ENCODE data around the gene FFAR1. TPM values are rescaled to one million over a fixed set of nuclear protein-coding genes. Genes with fewer than 3 reads are reported as not detected.

FFAR1 gene
- total and polyA plus RNA-seq, 2 of the 8 experiments (the other 6 are each of a cell fraction or from before 2014, with no cell fraction given): not detected

GRCh38 chr19:35380450-35381124 is 32.9 kb downstream of the FFAR1 start:
- H3K56ac ChIP-seq (replicated peaks; ENCODE audit: insufficient read length, low read depth, low read length): no peak overlapping the region
- H3K27me3 ChIP-seq (replicated peaks in 1 of 4; ENCODE audit: control insufficient read depth in 3 of 4, extremely low read depth in 1 of 4, insufficient read depth in 3 of 4, low read length in 3 of 4): no peaks in the 10 kb centered on the region; a peak in 1 of 7 replicates
- no peak overlapping the region for H4K91ac ChIP-seq (replicated peaks; ENCODE audit: insufficient read length, low read length)
- no peak for DNase-seq (ENCODE audit: low read depth in 1 of 2, low spot score in 2 of 2)
- H3K18ac ChIP-seq (ENCODE audit: extremely low read depth, low read length): no peak overlapping the region
- no peak overlapping the region for H2BK20ac ChIP-seq (ENCODE audit: low read length)
- no peak overlapping the region for H3K4me2 ChIP-seq (ENCODE audit: insufficient read depth in 1 of 2, low read depth in 2 of 2, low read length in 2 of 2)
- H3K79me1 ChIP-seq (ENCODE audit: low read depth, low read length): no peaks in the 10 kb centered on the region
- no peak overlapping the region for H3K4ac ChIP-seq (replicated peaks; ENCODE audit: insufficient read length, low read depth, low read length)
- 84% methylated on average over 9 of the region's 9 CpGs; no CpG with 5 or more reads in 1 of the 2 experiments for WGBS, 2 experiments (ENCODE audit: extremely low coverage in 1 of 2, insufficient coverage in 1 of 2, insufficient read length in 1 of 2, insufficient replicate concordance in 2 of 2, low coverage in 1 of 2, low lambda C conversion rate in 2 of 2, missing lambda C conversion rate in 1 of 2)
- no peak overlapping the region for H2BK12ac ChIP-seq (ENCODE audit: low read depth, low read length)
- no peak overlapping the region for H2BK5ac ChIP-seq (ENCODE audit: low read depth, low read length)
- no peaks in the 10 kb centered on the region for H3K4me1 ChIP-seq (replicated peaks in 1 of 4; ENCODE audit: control insufficient read depth in 3 of 4, insufficient read depth in 4 of 4, low read length in 3 of 4)
- H3K23ac ChIP-seq (ENCODE audit: insufficient read length): no peak overlapping the region
- no peak overlapping the region for H2AK5ac ChIP-seq (ENCODE audit: low read depth, low read length)
- H4K8ac ChIP-seq (ENCODE audit: extremely low read depth, insufficient read depth, low read length): no peak overlapping the region
- POLR2A ChIA-PET (ENCODE audit: partially characterized antibody): no interaction called here
- no peaks in the 10 kb centered on the region for H4K20me1 ChIP-seq (replicated peaks in 1 of 2; ENCODE audit: control insufficient read depth in 1 of 2, insufficient read depth in 2 of 2, low read length in 2 of 2)
- H2AFZ ChIP-seq (ENCODE audit: low read length): no peak overlapping the region
- peaks cover 21 to 23% of the 10 kb centered on the region in 2 experiments for H3K9me3 ChIP-seq (ENCODE audit: insufficient read depth in 2 of 2, low read depth in 1 of 2, low read length in 1 of 2)
- no peak for FAIRE-seq
- no peaks in the 10 kb centered on the region for H3K23me2 ChIP-seq (ENCODE audit: low read depth, low read length)
- H2BK15ac ChIP-seq (ENCODE audit: low read length): no peak overlapping the region
- no peak overlapping the region for H2BK120ac ChIP-seq (replicated peaks; ENCODE audit: low read depth, low read length)
- no peak overlapping the region for H3K14ac ChIP-seq (ENCODE audit: insufficient read length)
- H3K4me3 ChIP-seq (ENCODE audit: extremely low read depth in 1 of 4, insufficient read depth in 2 of 4, low read depth in 3 of 4, low read length in 4 of 4): no peak overlapping the region
- no peak overlapping the region for H3K9ac ChIP-seq (replicated peaks in 1 of 4; ENCODE audit: extremely low read depth in 1 of 4, low read depth in 3 of 4, low read length in 3 of 4)
- no peaks in the 10 kb centered on the region for H3K79me2 ChIP-seq (ENCODE audit: control insufficient read depth in 1 of 2, insufficient read depth in 2 of 2, low read length in 2 of 2)
- H3K36me3 ChIP-seq (ENCODE audit: control insufficient read depth in 2 of 4, insufficient read depth in 4 of 4, low read length in 3 of 4): no peaks in the 10 kb centered on the region
- CTCF ChIA-PET (ENCODE audit: partially characterized antibody): interaction anchor here (1.8 kb wide), 1 partner anchor 28 kb away, joined by 5 read pairs; no protein-coding TSS in a partner anchor
- H4K5ac ChIP-seq (ENCODE audit: insufficient read length, low read depth, low read length): no peak overlapping the region
- H3K27ac ChIP-seq (ENCODE audit: low read depth, low read length): no peak overlapping the region
- TF ChIP-seq KDM1A (IDR thresholded peaks at IDR 0.05; ENCODE audit: borderline replicate concordance, low read length): no peak
- no peak for TF ChIP-seq GABPA (IDR thresholded peaks at IDR 0.05; ENCODE audit: borderline replicate concordance, insufficient read depth, low read length)
- no peak for TF ChIP-seq SP4 (IDR thresholded peaks at IDR 0.05; ENCODE audit: low read length)
- no peak for TF ChIP-seq HDAC2 (IDR thresholded peaks at IDR 0.05; ENCODE audit: borderline replicate concordance in 1 of 2, low read depth in 2 of 2, low read length in 2 of 2)
- no peak for TF ChIP-seq SP2 (IDR thresholded peaks at IDR 0.05; ENCODE audit: low read length)
- TF ChIP-seq TEAD4 (IDR thresholded peaks at IDR 0.05; ENCODE audit: low read depth, low read length): no peak
- TF ChIP-seq RXRA (IDR thresholded peaks at IDR 0.05; ENCODE audit: insufficient read depth, low read depth, low read length): no peak
- TF ChIP-seq MAX (IDR thresholded peaks at IDR 0.05): no peak
- no peak for TF ChIP-seq KDM5A (IDR thresholded peaks at IDR 0.05; ENCODE audit: low read length)
- no peak for TF ChIP-seq SRF (IDR thresholded peaks at IDR 0.05; ENCODE audit: low read depth, low read length)
- TF ChIP-seq MAFK (IDR thresholded peaks at IDR 0.05; ENCODE audit: low read depth, low read length): no peak
- TF ChIP-seq SIX5 (IDR thresholded peaks at IDR 0.05; ENCODE audit: low read depth, low read length): no peak
- TF ChIP-seq RAD21 (IDR thresholded peaks at IDR 0.05 in 1 of 2, conservative IDR thresholded peaks at IDR 0.05 in 1 of 2; ENCODE audit: low read depth in 2 of 2, low read length in 2 of 2): no peak
- no peak for TF ChIP-seq YY1 (IDR thresholded peaks at IDR 0.05; ENCODE audit: low read depth, low read length)
